Kidney (tissue), 14 donors: ENCODE results near the gene TIMP3. TPM values are rescaled to one million over a fixed set of nuclear protein-coding genes. Genes with fewer than 3 reads are reported as not detected.

Source experiments
- DNase-seq, 5 donors: peaks; one replicate each; pipeline ENCODE4 v3.0.0-alpha.2; 2013 to 2020
- FAIRE-seq: peaks from 2 replicates; lab custom pipeline; 2012; peaks lifted over from hg19 to GRCh38; lab: Jason Lieb, UNC
- H3K27ac ChIP-seq, 2 donors: one replicate each; pipeline ENCODE4 v1.7.0; 2013; ENCODE audit warnings: low read depth in 2 of 2, low read length in 2 of 2, inconsistent platforms in 1 of 2
- H3K27me3 ChIP-seq: one replicate; pipeline ENCODE4 v1.7.1; 2013; ENCODE audit warnings: low read length, inconsistent platforms; ENCODE audit not compliant: control insufficient read depth, insufficient read depth
- H3K36me3 ChIP-seq, 3 donors: one replicate each; pipeline versions ENCODE4 v1.7.0 to v1.7.1; 2013; ENCODE audit warnings: low read length in 3 of 3, control low read depth in 1 of 3, inconsistent platforms in 1 of 3; ENCODE audit not compliant: insufficient read depth in 3 of 3, control insufficient read depth in 2 of 3
- H3K4me1 ChIP-seq, 3 donors: one replicate each; pipeline versions ENCODE4 v1.7.0 to v1.7.1; 2013; ENCODE audit warnings: low read length in 3 of 3, inconsistent platforms in 1 of 3, low read depth in 1 of 3; ENCODE audit not compliant: control insufficient read depth in 2 of 3, insufficient read depth in 2 of 3
- H3K4me3 ChIP-seq, 3 donors: one replicate each; pipeline versions ENCODE4 v1.7.0 to v1.8.1; 2013; ENCODE audit warnings: low read length in 3 of 3, control low read depth in 1 of 3, inconsistent platforms in 1 of 3
- H3K9ac ChIP-seq, 3 donors: one replicate each; pipeline versions ENCODE4 v1.7.0 to v1.7.1; 2013; ENCODE audit warnings: low read length in 3 of 3, control low read depth in 1 of 3, inconsistent platforms in 1 of 3
- H3K9me3 ChIP-seq, 3 donors: one replicate each; pipeline versions ENCODE4 v1.7.0 to v1.7.1; 2013; ENCODE audit warnings: low read length in 3 of 3, control low read depth in 1 of 3, inconsistent platforms in 1 of 3; ENCODE audit not compliant: control insufficient read depth in 2 of 3, insufficient read depth in 1 of 3
- CTCF ChIP-seq: IDR thresholded peaks from 3 replicates; pipeline ENCODE4 v1.5.1; 2012; ENCODE audit warnings: mild to moderate bottlenecking, moderate library complexity, borderline replicate concordance; ENCODE audit not compliant: insufficient read depth; ENCODE audit errors: extremely low read depth
- intact Hi-C: fragments of 100-400 bp; cut with DNase I; formaldehyde crosslinking; loops from one replicate; pipeline ENCODE4 v1.11.1; 2022
- polyA plus RNA-seq: library from polyadenylated mRNA; stranded (reverse); fragments of 350-450 nt; fragmentation: Illumina TruSeq; extraction: RNeasy Lipid Tissue Mini Kit (QIAGEN cat#74804); gene quantifications from one replicate; pipeline ENCODE4 v1.2.3, GENCODE V29; 2014; ENCODE audit warnings: low read depth, low replicate concordance; ENCODE audit not compliant: insufficient read depth
- total RNA-seq: library from RNA; stranded (reverse); fragmentation: NEBNext Ultra II Directional; extraction: Animal tissue kit (Norgen Biotek cat#: 25700); gene quantifications from one replicate; pipeline ENCODE4 v1.2.1, GENCODE V29; 2021
- donor health status: control.
- donor health status: control.
- donor health status: control.
- donor health status: control.
- donor health status: control.
- donor health status: DM: yes; HTN: yes; CAD: no.
- donor health status: Normal renal cell carcinoma (clear cell type).

The TIMP3 gene
- total and polyA plus RNA-seq, 2 donors from 2014 or later, result 198 to 818 TPM

GRCh38 chr22:32862936-32863661, 61.6 kb downstream of the TIMP3 start:
- Histone ChIP-seq H3K36me3 (peaks cover 0 to 33% (median 21%) of the 10 kb centered on the region in 3 donors), H3K27me3 (no peaks in the 10 kb centered on the region), H3K4me3 (no peak overlapping the region), H3K9ac (no peak overlapping the region), H3K27ac (no peak overlapping the region), H3K4me1 (no peaks in the 10 kb centered on the region), H3K9me3 (no peaks in the 10 kb centered on the region)
- no peak for TF ChIP-seq CTCF
- intact Hi-C loops, result no loop called here
- DNase-seq (peak in 1 of 5 donors; percentile 41), FAIRE-seq (no peak)

GRCh38 chr22:32864041-32864440, 62.5 kb downstream of the TIMP3 start:
- H3K27me3 ChIP-seq, result no peaks in the 10 kb centered on the region
- no peak for FAIRE-seq
- no peak for TF ChIP-seq CTCF
- no peaks in the 10 kb centered on the region for H3K4me1 ChIP-seq
- H3K27ac ChIP-seq, result no peak overlapping the region
- intact Hi-C loops, result no loop called here
- no peak for DNase-seq
- H3K4me3 ChIP-seq, result no peak overlapping the region
- H3K9ac ChIP-seq, result no peak overlapping the region
- H3K36me3 ChIP-seq, result peaks cover 0 to 23% (median 13%) of the 10 kb centered on the region in 3 donors
- H3K9me3 ChIP-seq, result no peaks in the 10 kb centered on the region

GRCh38 chr22:32864596-32864995, 63.1 kb downstream of the TIMP3 start:
- Histone ChIP-seq H3K9ac (no peak overlapping the region), H3K4me3 (no peak overlapping the region), H3K36me3 (peaks cover 0 to 19% (median 7%) of the 10 kb centered on the region in 3 donors), H3K4me1 (no peaks in the 10 kb centered on the region), H3K27ac (no peak overlapping the region), H3K27me3 (no peaks in the 10 kb centered on the region), H3K9me3 (no peaks in the 10 kb centered on the region)
- intact Hi-C loops, result no loop called here
- FAIRE-seq (no peak), DNase-seq (no peak)
- no peak for TF ChIP-seq CTCF

- no peaks in the 10 kb centered on the region for H3K9me3 ChIP-seq
- H3K9ac ChIP-seq, result no peak overlapping the region
- peaks cover 0 to 2% (median 0%) of the 10 kb centered on the region in 3 donors for H3K36me3 ChIP-seq
- H3K27ac ChIP-seq, result no peak overlapping the region
- H3K27me3 ChIP-seq, result no peaks in the 10 kb centered on the region
- no peak for TF ChIP-seq CTCF
- FAIRE-seq, result no peak
- H3K4me3 ChIP-seq, result no peak overlapping the region
- DNase-seq, result no peak
- H3K4me1 ChIP-seq, result no peaks in the 10 kb centered on the region
- intact Hi-C loops, result no loop called here
These were observed 65.4 kb downstream of the TIMP3 start for GRCh38 chr22:32866953-32867352.
